ENCODE measurements around the gene FNDC7.
"Not testable (repeated sequence)": the region's sequence is repeated elsewhere in the genome, so short reads cannot be mapped to it uniquely, and the experiment has no call there.

The FNDC7 gene

GRCh38 chr1:108699375-108700332, 13.1 kb upstream of the FNDC7 start:
- Histone ChIP-seq H2AFZ (ENCODE audit: low read depth, low read length) (no peak overlapping the region), H3K79me2 (ENCODE audit: low read length) (peaks cover 22% of the 10 kb centered on the region), H3K9ac (ENCODE audit: low read length) (no peak overlapping the region), H3K36me3 (replicated peaks; ENCODE audit: low read depth, low read length) (peaks cover 62% of the 10 kb centered on the region), H3K27me3 (ENCODE audit: low read depth, low read length) (no peaks in the 10 kb centered on the region), H3K27ac (ENCODE audit: low read length) (no peak overlapping the region), H3K4me2 (ENCODE audit: low read length) (no peak overlapping the region), H4K20me1 (ENCODE audit: insufficient read depth, low read length) (peaks cover 21% of the 10 kb centered on the region), H3K4me1 (ENCODE audit: low read length) (peaks cover 3% of the 10 kb centered on the region), H3K4me3 (ENCODE audit: low read length) (no peak overlapping the region), H3K9me3 (ENCODE audit: insufficient read depth, low read length) (no peaks in the 10 kb centered on the region)
- TF ChIP-seq CTCF (IDR thresholded peaks at IDR 0.05; ENCODE audit: low read depth, low read length): no peak
- TF ChIP-seq EZH2phosphoT487 (IDR thresholded peaks at IDR 0.05; ENCODE audit: low read depth): no peak

GRCh38 chr1:108701176-108701849, 11.4 kb upstream of the FNDC7 start:
- peaks cover 49% of the 10 kb centered on the region for H3K36me3 ChIP-seq (replicated peaks; ENCODE audit: low read depth, low read length)
- H3K9ac ChIP-seq (ENCODE audit: low read length): no peak overlapping the region
- peaks cover 6% of the 10 kb centered on the region; the same call in 1 of the 2 replicates for H4K20me1 ChIP-seq (ENCODE audit: insufficient read depth, low read length)
- no peaks in the 10 kb centered on the region for H3K9me3 ChIP-seq (ENCODE audit: insufficient read depth, low read length)
- H3K4me3 ChIP-seq (ENCODE audit: low read length): no peak overlapping the region
- no peaks in the 10 kb centered on the region for H3K4me1 ChIP-seq (ENCODE audit: low read length)
- H2AFZ ChIP-seq (ENCODE audit: low read depth, low read length): no peak overlapping the region
- peaks cover 7% of the 10 kb centered on the region for H3K79me2 ChIP-seq (ENCODE audit: low read length)
- no peak overlapping the region for H3K4me2 ChIP-seq (ENCODE audit: low read length)
- H3K27me3 ChIP-seq (ENCODE audit: low read depth, low read length): no peaks in the 10 kb centered on the region
- no peak overlapping the region for H3K27ac ChIP-seq (ENCODE audit: low read length)
- TF ChIP-seq CTCF (IDR thresholded peaks at IDR 0.05; ENCODE audit: low read depth, low read length): no peak
- TF ChIP-seq EZH2phosphoT487 (IDR thresholded peaks at IDR 0.05; ENCODE audit: low read depth): no peak

- H3K9me3 ChIP-seq (ENCODE audit: insufficient read depth, low read length); H3K9ac ChIP-seq (ENCODE audit: low read length); H3K27ac ChIP-seq (ENCODE audit: low read length); H3K79me2 ChIP-seq (ENCODE audit: low read length); H3K4me3 ChIP-seq (ENCODE audit: low read length); H3K4me2 ChIP-seq (ENCODE audit: low read length); H4K20me1 ChIP-seq (ENCODE audit: insufficient read depth, low read length); H3K27me3 ChIP-seq (ENCODE audit: low read depth, low read length); H2AFZ ChIP-seq (ENCODE audit: low read depth, low read length); H3K4me1 ChIP-seq (ENCODE audit: low read length): not testable (repeated sequence)
- peaks cover 41% of the 10 kb centered on the region for H3K36me3 ChIP-seq (replicated peaks; ENCODE audit: low read depth, low read length)
Measured at GRCh38 chr1:108702109-108702508, 10.6 kb upstream of the FNDC7 start.

GRCh38 chr1:108703939-108704338, 8.8 kb upstream of the FNDC7 start:
- H3K79me2 ChIP-seq (ENCODE audit: low read length): no peaks in the 10 kb centered on the region
- no peaks in the 10 kb centered on the region for H3K27me3 ChIP-seq (ENCODE audit: low read depth, low read length)
- H3K4me3 ChIP-seq (ENCODE audit: low read length): no peak overlapping the region
- no peak overlapping the region for H3K27ac ChIP-seq (ENCODE audit: low read length)
- no peaks in the 10 kb centered on the region for H3K9me3 ChIP-seq (ENCODE audit: insufficient read depth, low read length)
- TF ChIP-seq CTCF (IDR thresholded peaks at IDR 0.05; ENCODE audit: low read depth, low read length): no peak
- TF ChIP-seq EZH2phosphoT487 (IDR thresholded peaks at IDR 0.05; ENCODE audit: low read depth): no peak
- H2AFZ ChIP-seq (ENCODE audit: low read depth, low read length): no peak overlapping the region
- no peaks in the 10 kb centered on the region for H3K4me1 ChIP-seq (ENCODE audit: low read length)
- no peak overlapping the region for H3K4me2 ChIP-seq (ENCODE audit: low read length)
- H3K36me3 ChIP-seq (replicated peaks; ENCODE audit: low read depth, low read length): peaks cover 26% of the 10 kb centered on the region
- no peaks in the 10 kb centered on the region; the same call in 1 of the 2 replicates for H4K20me1 ChIP-seq (ENCODE audit: insufficient read depth, low read length)
- H3K9ac ChIP-seq (ENCODE audit: low read length): no peak overlapping the region

Data from OCI-LY3 (cell line).